ENCODE data around the gene FOXL2NB. TPM values are rescaled to one million over a fixed set of nuclear protein-coding genes. Genes with fewer than 3 reads are reported as not detected.
A peak's percentile ranks its signal among the peaks of the same experiment; 100 is the strongest.

FOXL2NB gene
- total and polyA plus RNA-seq, 2 donors from 2014 or later = not detected

- no peak overlapping the region for H3K27ac ChIP-seq (ENCODE audit: low read depth in 2 of 2, low read length in 2 of 2)
- DNase-seq (peak in 1 of 5 donors; percentile 32), FAIRE-seq (no peak)
- H3K27me3 ChIP-seq (ENCODE audit: control insufficient read depth, insufficient read depth, low read length) = peaks cover 32% of the 10 kb centered on the region
- H3K4me1 ChIP-seq (ENCODE audit: control insufficient read depth in 2 of 3, insufficient read depth in 2 of 3, low read depth in 1 of 3, low read length in 3 of 3) = peaks cover 0 to 19% (median 0%) of the 10 kb centered on the region in 3 donors
- intact Hi-C loops (cut with DNase I) = loop anchor here (10.0 kb wide), 1 partner anchor 391 kb away; no protein-coding TSS in a partner anchor
- no peak for TF ChIP-seq CTCF (IDR thresholded peaks at IDR 0.05; ENCODE audit: borderline replicate concordance, extremely low read depth, insufficient read depth)
- no peak overlapping the region for H3K9ac ChIP-seq (ENCODE audit: low read length in 3 of 3)
- H3K9me3 ChIP-seq (ENCODE audit: control insufficient read depth in 2 of 3, insufficient read depth in 1 of 3, low read length in 3 of 3) = no peaks in the 10 kb centered on the region
- no peak overlapping the region for H3K4me3 ChIP-seq (ENCODE audit: low read length in 3 of 3)
- H3K36me3 ChIP-seq (ENCODE audit: control insufficient read depth in 2 of 3, insufficient read depth in 3 of 3, low read length in 3 of 3) = no peaks in the 10 kb centered on the region
These were observed 12.9 kb upstream of the FOXL2NB start for GRCh38 chr3:138933981-138934691.

GRCh38 chr3:138935505-138935862 lies 11.5 kb upstream of the FOXL2NB start:
- Histone ChIP-seq H3K27ac (ENCODE audit: low read depth in 2 of 2, low read length in 2 of 2) (no peak overlapping the region), H3K9me3 (ENCODE audit: control insufficient read depth in 2 of 3, insufficient read depth in 1 of 3, low read length in 3 of 3) (no peaks in the 10 kb centered on the region), H3K27me3 (ENCODE audit: control insufficient read depth, insufficient read depth, low read length) (peaks cover 44% of the 10 kb centered on the region), H3K4me3 (ENCODE audit: low read length in 3 of 3) (peak overlapping the region in 1 of 3 donors; percentile 55), H3K9ac (ENCODE audit: low read length in 3 of 3) (no peak overlapping the region), H3K4me1 (ENCODE audit: control insufficient read depth in 2 of 3, insufficient read depth in 2 of 3, low read depth in 1 of 3, low read length in 3 of 3) (peaks cover 0 to 21% (median 0%) of the 10 kb centered on the region in 3 donors), H3K36me3 (ENCODE audit: control insufficient read depth in 2 of 3, insufficient read depth in 3 of 3, low read length in 3 of 3) (no peaks in the 10 kb centered on the region)
- FAIRE-seq (no peak), DNase-seq (no peak)
- TF ChIP-seq CTCF (IDR thresholded peaks at IDR 0.05; ENCODE audit: borderline replicate concordance, extremely low read depth, insufficient read depth) = no peak
- intact Hi-C loops (cut with DNase I) = loop anchor here (10.0 kb wide), 1 partner anchor 389 kb away; no protein-coding TSS in a partner anchor

- Histone ChIP-seq H3K4me1 (ENCODE audit: control insufficient read depth in 2 of 3, insufficient read depth in 2 of 3, low read depth in 1 of 3, low read length in 3 of 3) (peaks cover 0 to 21% (median 0%) of the 10 kb centered on the region in 3 donors), H3K4me3 (ENCODE audit: low read length in 3 of 3) (peak overlapping the region in 1 of 3 donors; percentile 55), H3K9ac (ENCODE audit: low read length in 3 of 3) (no peak overlapping the region), H3K9me3 (ENCODE audit: control insufficient read depth in 2 of 3, insufficient read depth in 1 of 3, low read length in 3 of 3) (no peaks in the 10 kb centered on the region), H3K36me3 (ENCODE audit: control insufficient read depth in 2 of 3, insufficient read depth in 3 of 3, low read length in 3 of 3) (no peaks in the 10 kb centered on the region), H3K27me3 (ENCODE audit: control insufficient read depth, insufficient read depth, low read length) (peaks cover 50% of the 10 kb centered on the region), H3K27ac (ENCODE audit: low read depth in 2 of 2, low read length in 2 of 2) (no peak overlapping the region)
- intact Hi-C loops (cut with DNase I) = loop anchor here (10.0 kb wide), 1 partner anchor 389 kb away; no protein-coding TSS in a partner anchor
- TF ChIP-seq CTCF (IDR thresholded peaks at IDR 0.05; ENCODE audit: borderline replicate concordance, extremely low read depth, insufficient read depth) = peak; percentile 81
- peak; percentile 73 to 86 (median 80) for DNase-seq
- no peak for FAIRE-seq
These were observed 10.9 kb upstream of the FOXL2NB start for GRCh38 chr3:138935863-138936740.

Data from kidney (tissue), 14 donors.